IMR-90 (cell line): Measurements from ENCODE around the gene SETX. TPM values are rescaled to one million over a fixed set of nuclear protein-coding genes. Genes with fewer than 3 reads are reported as not detected.

Experiments used
- ATAC-seq: fragments of 200-7000 bp; cut with Tn5 transposase; 2 replicates; pipeline ENCODE4 v1.9.1; 2020; ENCODE audit warnings: low read depth, mild to moderate bottlenecking, moderate library complexity
- BruUV-seq: library from RNA; stranded (reverse); fragments of 400-500 nt; replicated peaks from 2 replicates; lab custom pipeline; 2021; lab: Mats Ljungman, UMichigan
- CTCF ChIA-PET: fragments of 300-600 bp; formaldehyde crosslinking; extraction: SDS; loops from one replicate; lab custom pipeline; 2021; ENCODE audit warnings: antibody characterized with exemption; lab: Yijun Ruan, JAX
- POLR2A ChIA-PET: fragments of 300-600 bp; sonication (Branson Sonifier 250); formaldehyde crosslinking; loops from one replicate; lab custom pipeline; 2022; ENCODE audit warnings: antibody characterized with exemption; ENCODE audit not compliant: unreplicated experiment; lab: Charles Lee
- DNase-seq: peaks from one replicate; pipeline ENCODE4 v3.0.0; 2013
- H2AFZ ChIP-seq: replicated peaks from 2 replicates; pipeline ENCODE3; 2013; ENCODE audit warnings: low read length, mild to moderate bottlenecking; ENCODE audit not compliant: poor library complexity
- H2AK5ac ChIP-seq: 2 replicates; pipeline ENCODE4 v1.6.1; 2013; ENCODE audit warnings: low read depth, low read length, inconsistent platforms
- H2AK9ac ChIP-seq: replicated peaks from 2 replicates; pipeline ENCODE3; 2013; ENCODE audit warnings: mild to moderate bottlenecking, low read depth, low read length, moderate library complexity; ENCODE audit not compliant: poor library complexity
- H2BK120ac ChIP-seq: 2 replicates; pipeline ENCODE4 v1.6.1; 2013; ENCODE audit warnings: low read depth, low read length, inconsistent platforms
- H2BK15ac ChIP-seq: 3 replicates; pipeline ENCODE4 v1.6.1; 2013; ENCODE audit warnings: low read depth, low read length, inconsistent platforms
- H2BK20ac ChIP-seq: 2 replicates; pipeline ENCODE4 v1.6.1; 2013; ENCODE audit warnings: low read depth, mild to moderate bottlenecking, inconsistent platforms, low read length, moderate library complexity
- H2BK5ac ChIP-seq: 2 replicates; pipeline ENCODE4 v1.6.1; 2013; ENCODE audit warnings: mild to moderate bottlenecking, low read depth, low read length, inconsistent platforms; ENCODE audit not compliant: poor library complexity, severe bottlenecking
- H3K14ac ChIP-seq: replicated peaks from 2 replicates; pipeline ENCODE4 v1.6.1; 2013; ENCODE audit warnings: low read depth, low read length, inconsistent platforms
- H3K18ac ChIP-seq: 2 replicates; pipeline ENCODE4 v1.6.1; 2013; ENCODE audit warnings: low read depth, low read length, control low read depth
- H3K23ac ChIP-seq: 2 replicates; pipeline ENCODE4 v1.6.1; 2013; ENCODE audit warnings: low read depth, low read length, inconsistent platforms
- H3K27ac ChIP-seq: 2 replicates; pipeline ENCODE4 v1.5.1; 2013; ENCODE audit warnings: mild to moderate bottlenecking, control low read depth, low read length; ENCODE audit not compliant: insufficient read depth
- H3K27me3 ChIP-seq: 2 replicates; pipeline ENCODE4 v1.6.1; 2013; ENCODE audit warnings: low read length; ENCODE audit not compliant: control insufficient read depth, insufficient read depth
- H3K36me3 ChIP-seq: 2 replicates; pipeline ENCODE4 v1.6.1; 2013; ENCODE audit warnings: low read length, mixed read lengths; ENCODE audit not compliant: control insufficient read depth, insufficient read depth
- H3K4ac ChIP-seq: 2 replicates; pipeline ENCODE4 v1.6.1; 2013; ENCODE audit warnings: low read depth, low read length, inconsistent platforms
- H3K4me1 ChIP-seq: 2 replicates; pipeline ENCODE4 v1.6.1; 2013; ENCODE audit warnings: low read length, mixed read lengths; ENCODE audit not compliant: control insufficient read depth, insufficient read depth
- H3K4me2 ChIP-seq: 2 replicates; pipeline ENCODE4 v1.6.1; 2013; ENCODE audit warnings: low read depth, mild to moderate bottlenecking, control low read depth, low read length, moderate library complexity
- H3K4me3 ChIP-seq: 2 replicates; pipeline ENCODE4 v1.5.1; 2013; ENCODE audit warnings: low read depth, mild to moderate bottlenecking, control low read depth, low read length, moderate library complexity; ENCODE audit not compliant: insufficient read depth
- H3K56ac ChIP-seq: 2 replicates; pipeline ENCODE4 v1.6.1; 2013; ENCODE audit warnings: low read length, inconsistent platforms; ENCODE audit not compliant: insufficient read depth; ENCODE audit errors: extremely low read depth
- H3K79me1 ChIP-seq, 2 experiments: 2 replicates each; pipeline ENCODE4 v1.6.1; 2013; ENCODE audit warnings: low read length in 2 of 2, inconsistent platforms in 1 of 2, low read depth in 1 of 2
- H3K9ac ChIP-seq: 2 replicates; pipeline ENCODE4 v1.6.1; 2013; ENCODE audit warnings: low read depth, low read length, control low read depth
- H3K9me1 ChIP-seq: 2 replicates; pipeline ENCODE4 v1.6.1; 2013; ENCODE audit warnings: low read length, inconsistent platforms; ENCODE audit not compliant: insufficient read depth
- H3K9me3 ChIP-seq: 2 replicates; pipeline ENCODE4 v1.6.1; 2013; ENCODE audit warnings: low read length; ENCODE audit not compliant: control insufficient read depth, insufficient read depth
- H4K20me1 ChIP-seq: 2 replicates; pipeline ENCODE4 v1.6.1; 2013; ENCODE audit warnings: low read length, inconsistent platforms; ENCODE audit not compliant: insufficient read depth
- H4K5ac ChIP-seq: 2 replicates; pipeline ENCODE4 v1.6.1; 2013; ENCODE audit warnings: mild to moderate bottlenecking, low read depth, low read length, control low read depth
- H4K8ac ChIP-seq, 2 experiments: 2 replicates each; pipeline ENCODE4 v1.6.1; 2013; ENCODE audit warnings: low read depth in 2 of 2, low read length in 2 of 2, control low read depth in 1 of 2, inconsistent platforms in 1 of 2
- H4K91ac ChIP-seq: 2 replicates; pipeline ENCODE4 v1.6.1; 2013; ENCODE audit warnings: low read depth, low read length, inconsistent platforms; ENCODE audit not compliant: insufficient read depth
- CTCF ChIP-seq: conservative IDR thresholded peaks from 2 replicates; pipeline ENCODE4 v1.5.1; 2012; ENCODE audit warnings: mild to moderate bottlenecking, low read depth, low read length, improper control_type of control experiment
- FOS ChIP-seq: fragments of 150-350 bp; IDR thresholded peaks from 2 replicates; pipeline ENCODE4 v1.6.1; 2016; ENCODE audit warnings: low read depth, low read length
- MAFK ChIP-seq: IDR thresholded peaks from 2 replicates; pipeline ENCODE4 v1.6.1; 2012; ENCODE audit warnings: low read depth, low read length, improper control_type of control experiment
- POLR2A ChIP-seq: IDR thresholded peaks from 2 replicates; pipeline ENCODE4 v1.6.1; 2012; ENCODE audit warnings: mild to moderate bottlenecking, low read depth, low read length
- RCOR1 ChIP-seq: IDR thresholded peaks from 2 replicates; pipeline ENCODE4 v1.6.1; 2012; ENCODE audit warnings: mild to moderate bottlenecking, low read length, improper control_type of control experiment; ENCODE audit not compliant: insufficient replicate concordance
- WGBS, 2 experiments: methylation state at CpG; one replicate each; pipeline versions ENCODE4 v1.1.5 to v1.1.7; 2013; ENCODE audit warnings: missing lambda C conversion rate in 2 of 2; ENCODE audit not compliant: insufficient read length in 1 of 2; ENCODE audit errors: extremely low coverage in 2 of 2; 5-methylcytosine and 5-hydroxymethylcytosine counted together
- dilution Hi-C: fragments of 300-500 bp; cut with HindIII; formaldehyde crosslinking; loops from one replicate; pipeline ENCODE4 v1.14.3; 2018; ENCODE audit warnings: low sequenced_read_pairs; ENCODE audit not compliant: unreplicated experiment
- in situ Hi-C: fragments of 300-500 bp; cut with MboI; formaldehyde crosslinking; loops from 3 replicates; pipeline ENCODE4 v1.14.3; 2019; ENCODE audit warnings: low sequenced_read_pairs, inconsistent platforms, mixed read lengths
- intact Hi-C: fragments of 100-400 bp; cut with micrococcal nuclease; formaldehyde crosslinking; loops from 2 replicates; pipeline ENCODE4 v1.10.0; 2022
- polyA plus RNA-seq, 3 experiments: library from polyadenylated mRNA; depleted of rRNA; stranded (reverse); fragments of >200 nt; gene quantifications; 2 replicates each; pipeline ENCODE4 v1.2.3, GENCODE V29; 2012; ENCODE audit warnings: low replicate concordance in 1 of 3
- total RNA-seq: library from RNA; depleted of rRNA; stranded (reverse); fragments of >200 nt; gene quantifications from 2 replicates; pipeline ENCODE4 v1.2.3, GENCODE V29; 2012
- TF ChIP-seq, protein P1 (sequence below): fragments of 150-350 bp; IDR thresholded peaks from 2 replicates; pipeline ENCODE4 v1.6.1; 2017; ENCODE audit warnings: mild to moderate bottlenecking, antibody characterized with exemption, low read length, low read depth

Gene SETX
- total and polyA plus RNA-seq, 2 of the 4 experiments (the other 2 are of a cell fraction), result 13.1 to 55.0 TPM

DNA sequence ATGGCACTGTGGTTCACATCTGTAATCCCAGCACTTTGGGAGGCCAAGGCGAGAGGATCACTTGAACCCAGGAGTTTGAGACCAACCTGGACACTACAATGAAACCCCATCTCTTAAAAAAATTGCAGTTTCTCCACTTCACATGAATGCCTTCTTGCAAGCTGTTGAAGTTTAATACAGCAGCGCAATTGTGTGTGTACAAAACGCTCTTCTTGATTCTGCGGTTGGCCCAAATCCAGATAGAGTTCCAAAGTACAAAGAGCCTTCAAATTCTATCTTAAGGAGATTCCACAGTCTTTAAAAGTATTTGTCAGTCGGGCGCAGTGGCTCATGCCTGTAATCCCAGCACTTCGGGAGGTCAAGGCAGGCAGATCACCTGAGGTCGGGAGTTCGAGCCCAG lies 9.3 kb upstream of the SETX start:
- Histone ChIP-seq H3K18ac (no peak overlapping the region), H3K9me3 (no peaks in the 10 kb centered on the region), H3K14ac (no peak overlapping the region), H2BK15ac (no peak overlapping the region), H3K9me1 (no peaks in the 10 kb centered on the region), H3K36me3 (no peaks in the 10 kb centered on the region), H4K91ac (no peak overlapping the region), H3K9ac (no peak overlapping the region), H3K4me1 (no peaks in the 10 kb centered on the region), H3K56ac (no peak overlapping the region), H2BK120ac (no peak overlapping the region), H3K4ac (no peak overlapping the region), H3K4me3 (no peak overlapping the region), H3K79me1 (no peaks in the 10 kb centered on the region), H3K23ac (no peak overlapping the region), H2AK9ac (no peak overlapping the region), H2BK20ac (no peak overlapping the region), H4K8ac (no peak overlapping the region), H3K27ac (no peak overlapping the region), H4K20me1 (no peaks in the 10 kb centered on the region), H2BK5ac (no peak overlapping the region), H2AFZ (no peak overlapping the region), H2AK5ac (no peak overlapping the region), H3K27me3 (0 out of 2 replicates have a peak, but pooled peaks cover 3% of the 10 kb centered on the region), H3K4me2 (no peak overlapping the region), H4K5ac (no peak overlapping the region)
- no peak for ATAC-seq
- no TSS peak for BruUV-seq
- 93% methylated on average over 3 of the region's 9 CpGs; no CpG with 5 or more reads in 1 of the 2 experiments for WGBS, 2 experiments
- dilution Hi-C loops, result no loop called here
- intact Hi-C loops, result no loop called here
- TF ChIP-seq, protein P1, sequence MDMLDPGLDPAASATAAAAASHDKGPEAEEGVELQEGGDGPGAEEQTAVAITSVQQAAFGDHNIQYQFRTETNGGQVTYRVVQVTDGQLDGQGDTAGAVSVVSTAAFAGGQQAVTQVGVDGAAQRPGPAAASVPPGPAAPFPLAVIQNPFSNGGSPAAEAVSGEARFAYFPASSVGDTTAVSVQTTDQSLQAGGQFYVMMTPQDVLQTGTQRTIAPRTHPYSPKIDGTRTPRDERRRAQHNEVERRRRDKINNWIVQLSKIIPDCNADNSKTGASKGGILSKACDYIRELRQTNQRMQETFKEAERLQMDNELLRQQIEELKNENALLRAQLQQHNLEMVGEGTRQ, result no peak
- TF ChIP-seq POLR2A (no peak), CTCF (no peak), RCOR1 (no peak), MAFK (no peak), FOS (no peak)
- DNase-seq, result no peak
- in situ Hi-C loops, result no loop called here
- POLR2A ChIA-PET, result no interaction called here
- CTCF ChIA-PET, result no interaction called here
